ENCODE data around the gene GGPS1.
"Not testable (repeated sequence)": the region's sequence is repeated elsewhere in the genome, so short reads cannot be mapped to it uniquely, and the experiment has no call there.

The GGPS1 gene

DNA sequence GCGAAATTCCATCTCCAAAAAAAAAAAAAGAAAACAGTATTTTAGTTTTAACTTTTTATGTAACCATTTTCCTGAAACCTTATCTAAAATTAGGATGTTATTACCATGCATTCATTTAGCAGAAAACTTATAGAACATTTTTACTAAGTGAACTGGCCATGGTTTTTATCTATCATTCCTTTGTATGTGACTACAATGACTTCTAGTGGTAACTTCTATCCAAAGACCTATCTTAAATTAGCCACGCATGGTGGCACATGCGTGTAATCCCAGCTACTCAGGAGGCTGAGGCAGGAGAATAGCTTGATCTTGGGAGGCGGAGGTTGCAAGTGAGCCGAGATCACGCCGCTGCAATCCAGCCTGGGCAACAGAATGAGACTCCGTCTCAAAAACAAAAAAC, 11.4 kb downstream of the GGPS1 start:
- DNase-seq (ENCODE audit: low read depth) = no peak

DNA sequence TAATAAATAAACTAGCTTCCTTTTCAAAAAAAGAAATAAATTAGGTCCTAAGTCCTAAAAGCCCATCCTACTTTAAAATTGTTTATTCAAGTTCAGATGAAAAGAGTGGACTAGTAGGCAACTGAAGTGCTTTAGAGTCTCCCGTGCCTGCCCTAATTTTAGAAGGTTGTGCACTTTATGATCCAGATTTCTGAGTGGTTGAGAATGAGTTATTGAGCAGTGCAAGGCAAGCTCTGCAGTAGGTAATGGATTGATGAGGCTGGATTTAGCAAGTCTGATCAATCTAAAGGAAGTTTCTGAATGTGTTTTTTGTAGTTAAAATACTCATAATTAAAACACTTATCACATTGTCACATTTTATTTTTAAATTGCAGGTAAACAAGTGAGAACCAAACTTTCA, 13.0 kb downstream of the GGPS1 start:
- DNase-seq (ENCODE audit: low read depth) = no peak

DNA sequence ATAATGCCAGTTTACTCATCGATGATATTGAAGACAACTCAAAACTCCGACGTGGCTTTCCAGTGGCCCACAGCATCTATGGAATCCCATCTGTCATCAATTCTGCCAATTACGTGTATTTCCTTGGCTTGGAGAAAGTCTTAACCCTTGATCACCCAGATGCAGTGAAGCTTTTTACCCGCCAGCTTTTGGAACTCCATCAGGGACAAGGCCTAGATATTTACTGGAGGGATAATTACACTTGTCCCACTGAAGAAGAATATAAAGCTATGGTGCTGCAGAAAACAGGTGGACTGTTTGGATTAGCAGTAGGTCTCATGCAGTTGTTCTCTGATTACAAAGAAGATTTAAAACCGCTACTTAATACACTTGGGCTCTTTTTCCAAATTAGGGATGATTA, 13.7 kb downstream of the GGPS1 start:
- DNase-seq (ENCODE audit: low read depth) = no peak

DNA sequence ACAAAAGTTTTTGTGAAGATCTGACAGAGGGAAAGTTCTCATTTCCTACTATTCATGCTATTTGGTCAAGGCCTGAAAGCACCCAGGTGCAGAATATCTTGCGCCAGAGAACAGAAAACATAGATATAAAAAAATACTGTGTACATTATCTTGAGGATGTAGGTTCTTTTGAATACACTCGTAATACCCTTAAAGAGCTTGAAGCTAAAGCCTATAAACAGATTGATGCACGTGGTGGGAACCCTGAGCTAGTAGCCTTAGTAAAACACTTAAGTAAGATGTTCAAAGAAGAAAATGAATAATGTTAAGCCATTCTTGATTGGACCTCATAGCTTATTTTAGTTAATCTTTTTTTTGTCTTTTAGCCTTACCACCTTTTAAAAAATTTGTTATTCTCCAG, 14.1 kb downstream of the GGPS1 start:
- no peak for DNase-seq (ENCODE audit: low read depth)

DNA sequence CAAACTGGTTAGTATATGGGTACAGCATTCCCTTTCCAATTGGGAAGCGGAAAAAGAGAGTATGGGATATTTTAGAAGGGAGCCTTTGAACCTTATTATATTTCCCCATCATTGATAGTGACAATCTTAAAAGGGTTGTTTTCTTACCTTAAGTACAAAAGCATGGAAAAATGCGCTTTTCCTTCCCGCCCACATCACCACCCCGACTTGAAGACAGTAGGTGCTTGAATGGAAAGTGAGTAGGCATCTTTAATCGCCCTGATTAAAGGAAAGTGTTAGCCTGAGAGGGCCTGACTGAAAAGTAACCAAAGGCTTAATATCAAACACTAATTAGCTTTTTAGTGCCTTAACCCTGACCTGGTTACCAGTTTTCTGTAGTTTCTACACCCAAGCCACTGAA, 15.4 kb downstream of the GGPS1 start:
- no peak for DNase-seq (ENCODE audit: low read depth)

DNA sequence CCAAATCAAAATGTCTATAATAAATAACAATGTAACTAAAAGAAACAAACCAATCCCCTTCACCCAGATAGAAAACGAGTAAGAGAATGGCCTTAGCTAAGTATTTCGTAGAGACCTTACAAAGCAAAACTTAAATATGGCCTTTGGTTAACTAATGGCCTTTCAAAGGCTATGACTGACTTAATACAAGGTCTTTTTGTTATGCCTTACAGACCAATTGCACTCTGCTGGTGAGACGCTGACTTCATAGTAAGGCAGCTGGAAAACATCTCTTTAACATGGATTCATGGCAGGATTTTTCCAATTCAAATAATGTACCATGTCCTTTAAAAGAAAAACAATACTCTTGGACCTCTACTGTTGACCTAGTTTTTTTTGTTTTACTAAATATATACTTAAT, 23.1 kb downstream of the GGPS1 start:
- no peak for DNase-seq (ENCODE audit: low read depth)

DNA sequence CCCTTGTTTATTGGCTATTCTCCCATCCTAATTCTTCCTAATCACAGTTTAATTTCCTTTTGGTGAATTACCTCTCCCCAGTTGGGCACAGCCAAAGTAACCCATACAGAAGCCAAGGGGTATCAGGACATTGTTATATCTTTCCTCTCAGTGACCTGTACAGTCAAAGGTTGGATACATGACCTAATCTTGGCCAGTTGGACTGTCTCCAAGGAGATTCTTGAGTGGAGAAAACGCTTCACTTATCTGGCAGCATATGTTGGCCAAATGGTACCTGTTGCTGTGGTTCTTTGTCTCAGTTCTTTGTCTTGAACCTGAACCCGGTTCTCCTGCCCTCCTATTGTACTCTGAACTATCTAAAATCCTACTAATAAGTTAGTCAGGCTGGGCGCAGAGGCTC, 23.5 kb downstream of the GGPS1 start:
- DNase-seq (ENCODE audit: low read depth) = no peak

DNA sequence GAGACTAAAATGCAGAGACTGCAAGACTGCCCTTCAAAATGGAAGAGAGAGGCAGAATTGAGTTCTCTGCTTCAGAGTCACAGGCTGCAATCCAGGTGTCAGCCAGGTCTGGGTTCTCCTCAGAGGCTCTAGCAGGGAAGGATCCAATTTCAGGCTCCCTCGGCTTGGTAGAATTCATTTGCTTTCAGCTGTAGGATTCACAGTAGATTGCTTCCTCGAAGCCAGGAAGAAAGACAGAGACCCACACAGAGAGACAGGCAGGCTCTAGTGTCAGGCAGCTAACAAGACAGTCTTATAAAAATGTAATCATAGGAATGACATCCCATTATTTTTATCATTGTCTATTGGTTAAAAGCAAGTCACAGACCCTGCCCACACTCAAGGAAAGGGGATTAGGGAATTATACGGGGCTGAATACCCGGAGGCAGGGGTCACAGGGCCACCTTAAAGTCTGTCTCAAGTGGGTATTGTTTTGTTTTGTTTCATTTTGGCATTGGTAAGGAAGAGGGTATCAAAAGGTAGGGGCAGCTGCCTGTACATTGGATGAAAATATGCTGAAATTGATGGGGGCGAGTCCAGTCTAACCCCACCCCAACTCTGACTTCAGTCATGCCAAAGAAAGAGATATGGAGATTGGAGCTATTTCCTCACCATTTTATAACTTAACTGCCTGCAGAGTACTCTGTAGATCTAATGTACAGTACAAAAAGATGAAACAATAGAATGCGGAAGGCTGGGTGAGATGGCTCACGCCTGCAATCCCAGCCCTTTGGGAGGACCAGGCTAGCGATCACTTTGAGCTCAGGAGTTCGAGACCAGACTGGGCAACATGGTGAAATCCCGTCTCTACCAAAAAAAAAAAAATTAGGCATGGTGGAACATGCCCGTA, 29.4 kb downstream of the GGPS1 start:
- DNase-seq (ENCODE audit: low read depth) = no peak

DNA sequence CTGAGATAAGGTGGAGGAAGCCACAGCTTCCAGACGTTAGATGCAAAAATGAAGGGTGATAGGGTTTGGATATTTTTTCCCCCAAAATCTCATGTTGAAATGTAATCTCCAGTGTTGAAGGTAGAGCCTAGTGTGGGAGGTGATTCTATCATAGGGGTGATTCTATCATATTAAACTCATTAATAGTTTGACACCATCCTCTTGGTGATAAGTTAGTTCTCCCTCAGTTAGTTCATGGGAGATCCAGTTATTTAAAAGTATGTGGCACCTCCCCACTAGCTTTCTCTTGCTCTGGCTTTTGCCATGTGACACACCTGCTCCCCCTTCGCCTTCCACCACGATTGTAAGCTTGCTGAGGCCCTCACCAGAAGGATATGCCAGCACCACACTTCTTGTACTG, 30.5 kb downstream of the GGPS1 start:
- DNase-seq (ENCODE audit: low read depth) = no peak

DNA sequence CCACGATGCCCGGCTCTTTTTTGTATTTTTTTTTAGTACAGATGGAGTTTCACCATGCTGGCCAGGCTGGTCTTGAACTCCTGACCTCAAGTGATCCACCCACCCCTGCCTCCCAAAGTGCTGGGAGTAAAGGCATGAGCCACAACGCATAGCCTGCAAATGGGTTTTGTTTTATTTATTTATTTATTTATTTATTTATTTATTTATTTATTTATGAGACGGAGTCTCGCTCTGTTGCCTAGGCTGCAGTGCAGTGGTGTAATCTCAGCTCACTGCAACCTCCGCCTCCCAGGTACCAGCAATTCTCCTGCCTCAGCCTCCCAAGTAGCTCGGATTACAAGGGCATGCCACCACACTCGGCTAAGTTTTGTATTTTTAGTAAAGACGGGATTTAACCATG, 35.8 kb downstream of the GGPS1 start:
- DNase-seq (ENCODE audit: low read depth) = not testable (repeated sequence)

DNA sequence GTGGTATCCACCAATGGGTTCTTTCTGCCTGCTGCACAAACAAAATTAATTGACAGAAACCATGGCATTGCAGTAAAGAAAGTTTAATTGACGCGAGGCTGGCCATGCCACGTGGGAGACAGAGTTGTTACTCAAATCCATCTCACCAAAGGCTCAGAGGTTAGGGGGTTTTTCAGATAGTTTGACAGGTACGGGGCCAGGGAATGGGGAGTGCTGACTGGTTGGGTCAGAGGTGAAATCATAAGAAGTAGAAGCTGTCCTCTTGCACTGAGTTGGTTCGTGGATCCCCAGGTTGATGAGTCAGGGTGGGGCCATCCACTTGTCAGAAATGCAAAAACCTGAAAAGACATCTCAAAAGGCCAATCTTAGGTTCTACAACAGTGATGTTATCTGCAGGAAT, 37.9 kb downstream of the GGPS1 start:
- DNase-seq (ENCODE audit: low read depth) = peak; percentile 29

DNA sequence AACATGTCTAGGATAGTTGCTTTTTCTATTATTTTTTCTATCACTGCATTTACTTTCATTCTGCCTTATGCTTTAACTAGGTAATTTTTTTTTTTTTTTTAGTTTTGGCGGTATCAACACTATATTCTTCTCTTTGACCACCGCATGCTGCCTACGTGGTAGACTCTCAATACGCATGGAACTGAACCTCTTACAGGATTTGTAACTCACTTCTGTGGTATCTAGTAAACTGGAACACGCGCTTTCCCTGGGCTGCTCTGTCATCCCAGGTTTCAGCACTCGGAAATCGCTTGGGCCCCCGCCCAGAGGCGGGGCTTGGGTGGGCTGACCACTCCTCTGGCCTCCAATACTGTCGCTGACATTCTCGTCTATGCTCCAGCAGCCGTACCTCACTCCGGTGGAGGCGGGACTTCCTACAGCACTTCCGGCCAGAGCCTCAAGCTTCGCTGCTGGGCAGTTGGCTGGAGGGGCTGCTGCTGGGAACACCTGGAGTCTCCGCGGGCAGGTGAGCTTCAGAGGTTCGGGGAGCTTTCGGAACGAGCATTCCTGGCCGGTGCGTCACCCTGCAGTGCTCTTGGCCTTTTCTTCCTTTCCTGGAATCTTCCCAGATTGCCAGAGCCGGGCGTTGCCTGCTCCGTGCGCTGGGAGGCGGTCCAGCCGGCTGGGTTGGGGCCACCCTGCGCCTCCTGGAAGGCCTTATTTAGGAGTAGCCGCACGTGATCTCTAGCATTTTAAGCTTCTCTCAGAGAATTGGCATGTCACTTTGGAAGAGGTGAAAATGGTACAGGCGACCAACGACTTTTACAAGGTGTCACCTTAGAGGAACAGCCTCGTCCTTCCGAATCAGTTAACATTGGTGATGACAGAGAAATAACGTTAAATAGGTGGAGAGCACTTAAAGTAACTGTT, 38.9 kb downstream of the GGPS1 start, which contains the start of gene TBCE:
TSS of gene TBCE (plus strand) at position 428 of the 909 bp plus-strand sequence. CDS start 12,623 bp downstream, outside the sequence.
- DNase-seq (ENCODE audit: low read depth) = peak; percentile 89

DNA sequence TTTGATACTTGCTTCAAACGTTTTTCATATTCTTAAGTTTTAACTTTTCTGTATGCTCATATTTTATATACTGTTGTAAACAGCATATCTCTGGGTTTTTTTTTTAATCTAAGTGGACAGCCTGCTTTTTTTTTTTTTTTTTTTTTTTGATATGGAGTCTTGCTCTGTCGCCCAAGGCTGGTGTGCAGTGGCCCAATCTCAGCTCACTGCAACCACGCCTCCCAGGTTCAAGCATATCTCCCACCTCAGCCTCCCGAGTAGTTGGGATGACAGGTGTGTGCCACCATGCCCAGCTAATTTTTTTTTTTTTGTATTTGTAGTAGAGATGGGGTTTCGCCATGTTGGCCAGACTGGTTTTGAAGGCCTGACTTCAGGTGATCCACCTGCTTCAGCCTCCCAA, 40.1 kb downstream of the GGPS1 start:
- DNase-seq (ENCODE audit: low read depth) = no peak

DNA sequence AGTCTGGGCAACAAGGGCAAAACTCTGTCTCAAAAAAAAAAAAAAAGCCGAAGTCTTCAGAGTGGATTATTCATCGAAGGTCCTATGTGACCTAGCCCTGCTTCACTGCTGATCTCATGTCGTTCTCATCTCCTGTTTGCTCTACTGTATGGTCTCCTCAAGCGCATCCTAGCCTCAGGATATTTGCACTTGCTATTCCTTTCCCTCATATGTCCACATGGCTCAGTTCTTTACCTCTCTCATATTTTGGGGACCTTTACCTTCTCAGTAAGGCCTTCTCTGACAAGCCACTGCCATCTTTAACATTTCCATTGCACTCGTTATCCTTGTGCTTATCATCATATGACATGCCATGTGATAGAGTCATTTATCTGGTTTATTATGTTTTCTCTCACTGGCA, 41.4 kb downstream of the GGPS1 start:
- no peak for DNase-seq (ENCODE audit: low read depth)

DNA sequence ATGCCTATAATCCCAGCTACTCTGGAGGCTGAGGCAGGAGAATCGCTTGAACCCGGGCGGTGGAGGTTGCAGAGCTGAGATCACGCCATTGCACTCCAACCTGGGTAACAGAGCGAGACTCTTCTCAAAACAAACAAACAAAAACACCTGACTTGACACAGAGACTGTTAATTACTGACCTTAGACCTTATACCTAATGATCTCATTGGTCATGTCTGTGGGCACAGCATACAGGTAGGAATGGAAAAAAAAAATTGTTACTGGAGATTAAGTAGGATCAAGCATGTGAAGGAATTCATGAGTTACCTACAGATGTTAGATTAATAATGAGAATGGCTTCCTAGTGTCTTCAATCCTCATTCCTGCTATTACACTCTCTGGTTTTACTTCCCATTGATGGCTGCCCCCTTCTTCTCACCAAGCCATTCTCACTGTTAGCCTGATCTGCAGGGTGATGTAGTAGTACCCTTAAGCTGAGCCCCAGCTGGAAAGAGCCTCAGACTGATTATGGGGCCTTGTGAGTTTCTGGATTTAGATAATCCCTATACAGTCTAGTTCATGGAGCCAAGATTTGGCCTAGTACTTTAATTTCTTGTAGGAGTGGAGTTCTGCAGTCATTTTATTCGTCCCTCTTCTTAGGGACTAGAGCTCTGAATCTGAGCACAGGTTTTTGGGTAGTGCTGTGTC, 47.7 kb downstream of the GGPS1 start:
- DNase-seq (ENCODE audit: low read depth) = no peak

DNA sequence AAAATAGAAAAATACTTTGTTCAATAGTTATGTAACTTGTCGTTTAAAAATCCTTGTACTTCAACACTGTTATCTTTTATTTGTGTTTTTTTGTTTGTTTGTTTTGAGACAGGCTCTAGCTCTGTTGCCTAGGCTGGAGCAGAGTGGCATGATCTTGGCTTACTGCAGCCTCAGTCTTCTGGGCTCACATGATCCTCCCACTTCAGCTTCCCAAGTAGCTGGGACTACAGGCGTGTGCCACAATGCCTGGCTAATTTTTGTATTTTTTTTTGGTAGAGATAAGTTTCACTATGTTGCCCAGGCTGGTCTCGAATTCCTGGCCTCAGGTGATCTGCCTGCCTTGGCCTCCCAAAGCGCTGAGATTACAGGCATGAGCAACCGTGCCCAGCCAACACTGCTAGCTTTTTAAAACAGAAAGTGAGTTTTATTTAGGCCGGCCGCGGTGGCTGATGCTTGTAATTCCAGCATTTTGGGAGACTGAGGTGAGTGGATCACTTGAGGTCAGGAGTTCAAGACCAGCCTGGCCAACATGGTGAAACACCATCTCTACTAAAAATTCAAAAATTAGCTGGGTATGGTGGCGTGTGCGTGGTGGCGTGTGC, 49.9 kb downstream of the GGPS1 start:
- not testable (repeated sequence) for DNase-seq (ENCODE audit: low read depth)

DNA sequence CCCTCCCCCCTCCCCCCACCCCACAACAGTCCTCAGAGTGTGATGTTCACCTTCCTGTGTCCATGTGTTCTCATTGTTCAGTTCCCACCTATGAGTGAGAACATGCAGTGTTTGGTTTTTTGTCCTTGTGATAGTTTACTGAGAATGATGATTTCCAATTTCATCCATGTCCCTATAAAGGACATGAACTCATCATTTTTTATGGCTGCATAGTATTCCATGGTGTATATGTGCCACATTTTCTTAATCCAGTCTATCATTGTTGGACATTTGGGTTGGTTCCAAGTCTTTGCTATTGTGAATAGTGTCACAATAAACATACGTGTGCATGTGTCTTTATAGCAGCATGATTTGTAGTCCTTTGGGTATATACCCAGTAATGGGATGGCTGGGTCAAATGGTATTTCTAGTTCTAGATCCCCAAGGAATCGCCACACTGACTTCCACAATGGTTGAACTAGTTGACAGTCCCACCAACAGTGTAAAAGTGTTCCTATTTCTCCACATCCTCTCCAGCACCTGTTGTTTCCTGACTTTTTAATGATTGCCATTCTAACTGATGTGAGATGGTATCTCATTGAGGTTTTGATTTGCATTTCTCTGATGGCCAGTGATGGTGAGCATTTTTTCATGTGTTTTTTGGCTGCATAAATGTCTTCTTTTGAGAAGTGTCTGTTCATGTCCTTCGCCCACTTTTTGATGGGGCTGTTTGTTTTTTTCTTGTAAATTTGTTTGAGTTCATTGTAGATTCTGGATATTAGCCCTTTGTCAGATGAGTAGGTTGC, 53.8 kb downstream of the GGPS1 start:
- DNase-seq (ENCODE audit: low read depth) = not testable (repeated sequence)

DNA sequence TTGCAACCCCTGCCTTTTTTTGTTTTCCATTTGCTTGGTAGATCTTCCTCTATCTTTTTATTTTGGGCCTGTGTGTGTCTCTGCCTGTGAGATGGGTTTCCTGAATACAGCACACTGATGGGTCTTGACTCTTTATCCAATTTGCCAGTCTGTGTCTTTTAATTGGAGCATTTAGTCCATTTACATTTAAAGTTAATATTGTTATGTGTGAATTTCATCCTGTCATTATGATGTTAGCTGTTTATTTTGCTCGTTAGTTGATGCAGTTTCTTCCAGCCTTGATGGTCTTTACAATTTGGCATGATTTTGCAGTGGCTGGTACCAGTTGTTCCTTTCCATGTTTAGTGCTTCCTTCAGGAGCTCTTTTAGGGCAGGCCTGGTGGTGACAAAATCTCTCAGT, 57.3 kb downstream of the GGPS1 start:
- not testable (repeated sequence) for DNase-seq (ENCODE audit: low read depth)

DNA sequence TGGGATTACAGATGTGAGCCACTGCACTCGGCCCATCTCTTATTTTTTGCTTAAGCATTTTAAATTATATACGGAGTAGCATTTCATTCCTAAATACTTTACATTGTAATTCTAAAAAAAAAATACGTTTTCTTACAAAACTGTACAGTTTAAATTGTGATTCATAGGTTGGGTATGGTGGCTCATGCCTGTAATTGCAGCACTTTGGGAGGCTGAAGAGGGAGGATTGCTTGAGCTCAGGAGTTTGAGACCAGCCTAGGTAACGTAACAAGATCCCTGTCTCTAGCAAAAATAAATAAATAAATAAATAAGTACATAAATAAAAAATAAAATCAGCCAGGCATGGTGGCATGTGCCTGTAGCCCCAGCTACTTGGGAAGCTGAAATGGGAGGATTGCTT, 63.5 kb downstream of the GGPS1 start:
- DNase-seq (ENCODE audit: low read depth) = no peak
